ENCODE results near the gene DGKG.

Gene DGKG

GRCh38 chr3:186381424-186382216 is 19.6 kb upstream of the DGKG start:
- Mint-ChIP-seq H3K27me3 (ENCODE audit: low read depth) (no peaks in the 10 kb centered on the region), H3K9me3 (no peaks in the 10 kb centered on the region), H3K27ac (no peak overlapping the region), H3K4me1 (ENCODE audit: low read depth) (no peaks in the 10 kb centered on the region), H3K36me3 (ENCODE audit: low read depth) (no peaks in the 10 kb centered on the region), H3K4me3 (no peak overlapping the region)
- no peak for DNase-seq (ENCODE audit: low spot score)

GRCh38 chr3:186380622-186381380 is 18.8 kb upstream of the DGKG start:
- Mint-ChIP-seq H3K27ac (no peak overlapping the region), H3K4me3 (no peak overlapping the region), H3K27me3 (ENCODE audit: low read depth) (no peaks in the 10 kb centered on the region), H3K4me1 (ENCODE audit: low read depth) (no peaks in the 10 kb centered on the region), H3K36me3 (ENCODE audit: low read depth) (no peaks in the 10 kb centered on the region), H3K9me3 (no peaks in the 10 kb centered on the region)
- no peak for DNase-seq (ENCODE audit: low spot score)

- Mint-ChIP-seq H3K9me3 (no peaks in the 10 kb centered on the region), H3K27me3 (ENCODE audit: low read depth) (peaks cover 14% of the 10 kb centered on the region), H3K27ac (no peak overlapping the region), H3K36me3 (ENCODE audit: low read depth) (no peaks in the 10 kb centered on the region), H3K4me3 (no peak overlapping the region), H3K4me1 (ENCODE audit: low read depth) (no peaks in the 10 kb centered on the region)
- DNase-seq (ENCODE audit: low spot score) = no peak
Observed at GRCh38 chr3:186375443-186375842, 13.4 kb upstream of the DGKG start.

- DNase-seq (ENCODE audit: low spot score) = no peak
- no peak overlapping the region for H3K27ac Mint-ChIP-seq
- no peak overlapping the region for H3K4me3 Mint-ChIP-seq
- H3K36me3 Mint-ChIP-seq (ENCODE audit: low read depth) = no peaks in the 10 kb centered on the region
- H3K9me3 Mint-ChIP-seq = no peaks in the 10 kb centered on the region
- H3K4me1 Mint-ChIP-seq (ENCODE audit: low read depth) = no peaks in the 10 kb centered on the region
- H3K27me3 Mint-ChIP-seq (ENCODE audit: low read depth) = peaks cover 17% of the 10 kb centered on the region
Observed at GRCh38 chr3:186374376-186374775, 12.3 kb upstream of the DGKG start.

- Mint-ChIP-seq H3K4me1 (ENCODE audit: low read depth) (no peaks in the 10 kb centered on the region), H3K4me3 (no peak overlapping the region), H3K9me3 (no peaks in the 10 kb centered on the region)
Observed at GRCh38 chr3:186369217-186369616, 7.2 kb upstream of the DGKG start.

GRCh38 chr3:186368717-186369116 is 6.7 kb upstream of the DGKG start:
- no peak for DNase-seq (ENCODE audit: low spot score)

More at GRCh38 chr3:186369217-186369616, 7.2 kb upstream of the DGKG start:
- Mint-ChIP-seq H3K27ac (no peak overlapping the region), H3K27me3 (ENCODE audit: low read depth) (peaks cover 31% of the 10 kb centered on the region), H3K36me3 (ENCODE audit: low read depth) (no peaks in the 10 kb centered on the region)
- no peak for DNase-seq (ENCODE audit: low spot score)

GRCh38 chr3:186368176-186368575 is 6.1 kb upstream of the DGKG start:
- Mint-ChIP-seq H3K9me3 (no peaks in the 10 kb centered on the region), H3K27me3 (ENCODE audit: low read depth) (peaks cover 37% of the 10 kb centered on the region), H3K4me3 (no peak overlapping the region), H3K36me3 (ENCODE audit: low read depth) (no peaks in the 10 kb centered on the region), H3K4me1 (ENCODE audit: low read depth) (no peaks in the 10 kb centered on the region), H3K27ac (no peak overlapping the region)
- no peak for DNase-seq (ENCODE audit: low spot score)

More at GRCh38 chr3:186368717-186369116, 6.7 kb upstream of the DGKG start:
- Mint-ChIP-seq H3K9me3 (no peaks in the 10 kb centered on the region), H3K4me3 (no peak overlapping the region), H3K27me3 (ENCODE audit: low read depth) (peaks cover 32% of the 10 kb centered on the region), H3K4me1 (ENCODE audit: low read depth) (no peaks in the 10 kb centered on the region), H3K36me3 (ENCODE audit: low read depth) (no peaks in the 10 kb centered on the region), H3K27ac (no peak overlapping the region)

- H3K36me3 Mint-ChIP-seq (ENCODE audit: low read depth) = no peaks in the 10 kb centered on the region
- H3K9me3 Mint-ChIP-seq = no peaks in the 10 kb centered on the region
- H3K4me3 Mint-ChIP-seq = no peak overlapping the region
- no peak for DNase-seq (ENCODE audit: low spot score)
- H3K27ac Mint-ChIP-seq = no peak overlapping the region
- no peaks in the 10 kb centered on the region for H3K4me1 Mint-ChIP-seq (ENCODE audit: low read depth)
- H3K27me3 Mint-ChIP-seq (ENCODE audit: low read depth) = peaks cover 41% of the 10 kb centered on the region
Observed at GRCh38 chr3:186367631-186368030, 5.6 kb upstream of the DGKG start.

- H3K27ac Mint-ChIP-seq = no peak overlapping the region
- H3K27me3 Mint-ChIP-seq (ENCODE audit: low read depth) = peaks cover 46% of the 10 kb centered on the region
Observed at GRCh38 chr3:186366206-186366605, 4.2 kb upstream of the DGKG start.

GRCh38 chr3:186365202-186365974 is 3.4 kb upstream of the DGKG start:
- no peak for DNase-seq (ENCODE audit: low spot score)
- H3K27ac Mint-ChIP-seq = no peak overlapping the region
- H3K27me3 Mint-ChIP-seq (ENCODE audit: low read depth) = peaks cover 54% of the 10 kb centered on the region
- no peaks in the 10 kb centered on the region for H3K36me3 Mint-ChIP-seq (ENCODE audit: low read depth)
- no peak overlapping the region for H3K4me3 Mint-ChIP-seq
- H3K9me3 Mint-ChIP-seq = no peaks in the 10 kb centered on the region
- H3K4me1 Mint-ChIP-seq (ENCODE audit: low read depth) = no peaks in the 10 kb centered on the region

More at GRCh38 chr3:186366206-186366605, 4.2 kb upstream of the DGKG start:
- Mint-ChIP-seq H3K9me3 (no peaks in the 10 kb centered on the region), H3K4me1 (ENCODE audit: low read depth) (no peaks in the 10 kb centered on the region), H3K4me3 (no peak overlapping the region), H3K36me3 (ENCODE audit: low read depth) (no peaks in the 10 kb centered on the region)
- no peak for DNase-seq (ENCODE audit: low spot score)

GRCh38 chr3:186362988-186363387 is 954 bp upstream of the DGKG start:
- Mint-ChIP-seq H3K4me1 (ENCODE audit: low read depth) (no peaks in the 10 kb centered on the region), H3K27ac (no peak overlapping the region), H3K4me3 (no peak overlapping the region), H3K27me3 (ENCODE audit: low read depth) (peaks cover 66% of the 10 kb centered on the region), H3K36me3 (ENCODE audit: low read depth) (no peaks in the 10 kb centered on the region), H3K9me3 (no peaks in the 10 kb centered on the region)
- no peak for DNase-seq (ENCODE audit: low spot score)

GRCh38 chr3:186362537-186362842 is 456 bp upstream of the DGKG start:
- H3K4me1 Mint-ChIP-seq (ENCODE audit: low read depth) = no peaks in the 10 kb centered on the region
- peak overlapping the region; percentile 43 for H3K4me3 Mint-ChIP-seq
- H3K36me3 Mint-ChIP-seq (ENCODE audit: low read depth) = no peaks in the 10 kb centered on the region
- no peak overlapping the region for H3K27ac Mint-ChIP-seq
- no peaks in the 10 kb centered on the region for H3K9me3 Mint-ChIP-seq
- DNase-seq (ENCODE audit: low spot score) = no peak
- H3K27me3 Mint-ChIP-seq (ENCODE audit: low read depth) = peaks cover 62% of the 10 kb centered on the region

GRCh38 chr3:186361246-186361761 is 730 bp downstream of the DGKG start:
- no peak for DNase-seq (ENCODE audit: low spot score)
- Mint-ChIP-seq H3K36me3 (ENCODE audit: low read depth) (no peaks in the 10 kb centered on the region), H3K27me3 (ENCODE audit: low read depth) (peaks cover 56% of the 10 kb centered on the region), H3K27ac (no peak overlapping the region), H3K4me3 (no peak overlapping the region), H3K4me1 (ENCODE audit: low read depth) (no peaks in the 10 kb centered on the region), H3K9me3 (no peaks in the 10 kb centered on the region)

GRCh38 chr3:186360779-186361178 is 1.3 kb downstream of the DGKG start:
- DNase-seq (ENCODE audit: low spot score) = no peak
- H3K27ac Mint-ChIP-seq = no peak overlapping the region
- H3K27me3 Mint-ChIP-seq (ENCODE audit: low read depth) = peaks cover 59% of the 10 kb centered on the region
- H3K36me3 Mint-ChIP-seq (ENCODE audit: low read depth) = no peaks in the 10 kb centered on the region
- no peak overlapping the region for H3K4me3 Mint-ChIP-seq
- H3K4me1 Mint-ChIP-seq (ENCODE audit: low read depth) = no peaks in the 10 kb centered on the region
- H3K9me3 Mint-ChIP-seq = no peaks in the 10 kb centered on the region

All from T-helper 2 cell treated with Interferon-gamma antibody and Interleukin-4, amounts not matched to agents 5 μg/mL and 100 μg/mL, for 36 hours (primary cell).